Measurements from ENCODE around the gene KRTAP10-12.

- TF ChIP-seq CTCF (conservative IDR thresholded peaks at IDR 0.05; ENCODE audit: low read depth, low read length), result no peak
- no peak for TF ChIP-seq EZH2 (IDR thresholded peaks at IDR 0.05; ENCODE audit: borderline replicate concordance, low read depth, low read length, poor library complexity, severe bottlenecking)
Observed at GRCh38 chr21:44682580-44683151, 14.3 kb upstream of the KRTAP10-12 start.
